Measurements from ENCODE around the gene KSR1. TPM values are rescaled to one million over a fixed set of nuclear protein-coding genes. Genes with fewer than 3 reads are reported as not detected.

KSR1 gene
- total and polyA plus RNA-seq, 11 donors = 6.1 to 31.1 (median 7.5) TPM

- Histone ChIP-seq H3K4me1 (peaks cover 0 to 92% (median 7%) of the 10 kb centered on the region in 12 donors), H3K27me3 (no peaks in the 10 kb centered on the region), H3K27ac (peak overlapping the region in 1 of 12 donors; percentile 68), H3K4me3 (peak overlapping the region in 1 of 12 donors; percentile 8), H3K9me3 (no peaks in the 10 kb centered on the region), H3K36me3 (no peaks in the 10 kb centered on the region)
- TF ChIP-seq CTCF (IDR thresholded peaks at IDR 0.05) (no peak), POLR2A (IDR thresholded peaks at IDR 0.05) (no peak)
- peak in 3 of 4 donors; percentile 16 to 66 (median 30) for ATAC-seq
- intact Hi-C loops (cut with DNase I) = no loop called here
- DNase-seq = no peak
- 76 to 87% (median 83%) methylated on average over 12 of the region's 12 CpGs for WGBS, 4 donors
Observed at GRCh38 chr17:27530764-27531391, 74.6 kb downstream of the KSR1 start.

DNA sequence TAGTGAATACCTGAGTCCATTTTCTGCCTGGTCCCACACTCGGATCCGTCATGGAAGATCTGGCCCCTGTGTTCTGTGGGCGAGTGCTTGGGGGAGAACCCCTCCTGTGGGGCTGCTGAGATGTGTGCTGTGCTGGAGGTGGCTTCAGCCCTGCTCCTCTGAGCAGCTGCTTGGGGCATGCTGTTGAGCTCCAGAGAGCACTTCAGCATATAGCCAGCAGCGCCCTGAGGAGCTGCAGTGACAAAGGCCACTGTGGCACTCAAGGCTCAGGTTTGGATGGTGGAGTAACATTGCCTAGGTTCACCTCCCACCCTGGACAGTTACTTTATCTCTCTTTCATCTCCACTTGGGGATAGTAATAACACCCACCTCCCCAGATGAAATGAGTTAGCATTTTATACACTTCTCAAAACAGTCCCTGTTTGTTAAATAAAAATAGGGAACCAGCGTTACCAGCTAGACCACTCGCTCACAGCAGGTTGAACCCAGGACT lies 75.3 kb downstream of the KSR1 start:
- no peak for DNase-seq
- Histone ChIP-seq H3K27ac (peak overlapping the region in 1 of 12 donors; percentile 68), H3K27me3 (no peaks in the 10 kb centered on the region), H3K4me3 (no peak overlapping the region), H3K36me3 (no peaks in the 10 kb centered on the region), H3K9me3 (no peaks in the 10 kb centered on the region), H3K4me1 (peaks cover 0 to 92% (median 8%) of the 10 kb centered on the region in 12 donors)
- intact Hi-C loops (cut with DNase I) = no loop called here
- no peak for ATAC-seq
- TF ChIP-seq CTCF (IDR thresholded peaks at IDR 0.05) = no peak
- TF ChIP-seq POLR2A (IDR thresholded peaks at IDR 0.05) = no peak
- WGBS, 4 donors = 85 to 97% (median 93%) methylated on average over 5 to 6 of the region's 6 CpGs

DNA sequence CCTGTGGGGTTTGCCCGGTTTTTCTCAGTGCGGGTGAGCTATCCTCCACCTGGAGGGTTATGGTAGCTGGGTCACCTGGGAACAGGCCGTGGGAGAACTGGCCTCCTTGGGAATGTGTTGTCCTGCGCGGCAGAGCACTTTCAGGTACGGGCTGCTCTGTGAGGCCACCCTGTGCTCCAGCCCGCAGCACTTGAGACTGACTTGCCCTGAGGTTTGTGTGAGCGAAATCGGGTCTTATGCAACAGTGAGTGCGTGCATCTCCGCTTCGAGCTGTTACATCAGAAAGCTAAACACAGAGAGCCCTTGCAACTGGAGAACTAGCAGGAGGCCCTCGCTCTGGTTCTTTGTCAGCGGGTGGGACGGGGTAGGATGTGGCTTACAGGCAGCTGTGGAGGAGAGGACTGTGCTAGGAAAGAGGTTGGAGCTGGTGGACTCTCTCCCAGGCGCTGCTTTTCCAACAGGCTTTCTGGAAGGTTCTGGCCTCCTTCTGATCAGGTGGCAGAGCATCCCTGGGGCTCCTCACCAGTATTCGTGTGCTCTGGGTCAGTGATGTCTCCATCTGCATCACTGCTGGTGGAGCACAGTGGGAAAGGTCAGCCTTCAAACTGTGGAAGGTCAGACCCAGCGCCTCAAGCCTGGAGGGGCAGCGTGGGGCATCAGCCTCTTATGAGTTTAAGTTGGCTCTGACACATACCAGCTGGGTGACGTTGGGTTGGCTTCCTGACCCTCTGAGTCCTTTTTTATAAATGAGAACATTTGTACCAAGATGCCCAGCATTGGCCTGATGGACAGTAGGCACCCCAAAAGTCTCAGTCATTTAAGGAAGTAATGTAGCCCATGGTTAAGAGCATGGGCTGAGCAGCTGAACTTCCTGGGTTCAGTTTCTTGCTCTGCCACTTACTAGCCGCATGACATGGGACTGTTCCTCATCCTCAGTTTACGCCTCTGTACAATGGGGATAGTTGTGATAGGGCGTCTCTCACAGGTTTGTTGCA lies 76.3 kb downstream of the KSR1 start:
- H3K36me3 ChIP-seq = no peaks in the 10 kb centered on the region
- ATAC-seq (peak in 3 of 4 donors; percentile 49 to 58 (median 55)), DNase-seq (peak in 1 of 5 donors; percentile 36)
- peaks cover 0 to 87% (median 4%) of the 10 kb centered on the region in 12 donors for H3K4me1 ChIP-seq
- no peaks in the 10 kb centered on the region for H3K27me3 ChIP-seq
- no peak for TF ChIP-seq POLR2A (IDR thresholded peaks at IDR 0.05)
- no peak for TF ChIP-seq CTCF (IDR thresholded peaks at IDR 0.05)
- H3K4me3 ChIP-seq = no peak overlapping the region
- intact Hi-C loops (cut with DNase I) = no loop called here
- peak overlapping the region in 1 of 12 donors; percentile 68 for H3K27ac ChIP-seq
- H3K9me3 ChIP-seq = no peaks in the 10 kb centered on the region
- 85 to 92% (median 90%) methylated on average over 23 of the region's 23 CpGs for WGBS, 4 donors
